Gastrocnemius medialis (tissue), 4 donors: ENCODE measurements around the gene NPHP1.
"Not testable (repeated sequence)": the region's sequence is repeated elsewhere in the genome, so short reads cannot be mapped to it uniquely, and the experiment has no call there.

ENCODE experiments used
- POLR2A ChIP-seq, 2 donors: fragments of 450-650 bp; IDR thresholded peaks; one replicate each; pipeline ENCODE4 v1.6.1; 2017; ENCODE audit warnings: antibody characterized with exemption in 2 of 2, mild to moderate bottlenecking in 2 of 2, moderate library complexity in 2 of 2
- TF ChIP-seq, protein P1 (sequence below), 5 experiments: fragments of 450-650 bp in 3 of 5; fragments of 200-600 bp in 2 of 5; sonication (generic) in 2 of 5; IDR thresholded peaks in 4 of 5; conservative IDR thresholded peaks in 1 of 5; 1 replicate in 4 of 5; 2 replicates in 1 of 5; pipeline ENCODE4 v1.5.1; 2016 to 2019; ENCODE audit warnings: antibody characterized with exemption in 5 of 5, mild to moderate bottlenecking in 3 of 5, moderate library complexity in 3 of 5

DNA sequence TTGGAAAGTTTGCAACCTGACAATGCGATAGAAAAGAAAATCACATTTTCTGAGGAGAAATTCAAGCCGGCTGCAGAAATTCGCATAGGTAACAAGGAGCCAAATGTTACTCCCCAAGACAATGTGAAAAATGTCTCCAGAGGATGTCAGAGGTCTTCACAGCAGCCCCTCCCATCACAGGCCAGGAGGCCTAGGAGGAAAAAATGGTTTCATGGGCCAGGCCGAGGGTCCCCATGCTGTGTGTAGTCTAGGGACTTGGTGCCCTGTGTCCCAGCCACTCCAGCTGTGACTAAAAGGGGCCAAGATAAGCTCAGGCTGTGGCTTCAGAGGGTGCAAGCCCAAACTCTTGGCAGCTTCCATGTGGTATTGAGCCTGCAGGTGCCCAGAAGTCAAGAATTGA is 50.0 kb downstream of the NPHP1 start:
- not testable (repeated sequence) for TF ChIP-seq POLR2A (IDR thresholded peaks at IDR 0.05)
- TF ChIP-seq, protein P1, sequence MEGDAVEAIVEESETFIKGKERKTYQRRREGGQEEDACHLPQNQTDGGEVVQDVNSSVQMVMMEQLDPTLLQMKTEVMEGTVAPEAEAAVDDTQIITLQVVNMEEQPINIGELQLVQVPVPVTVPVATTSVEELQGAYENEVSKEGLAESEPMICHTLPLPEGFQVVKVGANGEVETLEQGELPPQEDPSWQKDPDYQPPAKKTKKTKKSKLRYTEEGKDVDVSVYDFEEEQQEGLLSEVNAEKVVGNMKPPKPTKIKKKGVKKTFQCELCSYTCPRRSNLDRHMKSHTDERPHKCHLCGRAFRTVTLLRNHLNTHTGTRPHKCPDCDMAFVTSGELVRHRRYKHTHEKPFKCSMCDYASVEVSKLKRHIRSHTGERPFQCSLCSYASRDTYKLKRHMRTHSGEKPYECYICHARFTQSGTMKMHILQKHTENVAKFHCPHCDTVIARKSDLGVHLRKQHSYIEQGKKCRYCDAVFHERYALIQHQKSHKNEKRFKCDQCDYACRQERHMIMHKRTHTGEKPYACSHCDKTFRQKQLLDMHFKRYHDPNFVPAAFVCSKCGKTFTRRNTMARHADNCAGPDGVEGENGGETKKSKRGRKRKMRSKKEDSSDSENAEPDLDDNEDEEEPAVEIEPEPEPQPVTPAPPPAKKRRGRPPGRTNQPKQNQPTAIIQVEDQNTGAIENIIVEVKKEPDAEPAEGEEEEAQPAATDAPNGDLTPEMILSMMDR (IDR thresholded peaks at IDR 0.05 in 4 of 5, conservative IDR thresholded peaks at IDR 0.05 in 1 of 5): not testable (repeated sequence)
